Measurements from ENCODE around the gene ZC3H10.

The ZC3H10 gene

GRCh38 chr12:56104109-56104814, 13.8 kb upstream of the ZC3H10 start, which contains the start of gene PA2G4:
TSS of gene PA2G4 (plus strand) at chr12:56104559. CDS start at chr12:56104738, 179 bp downstream.
- Histone ChIP-seq H3K79me2 (ENCODE audit: low read length) (peaks cover 42% of the 10 kb centered on the region), H3K4me3 (ENCODE audit: low read length) (peak within 1 kb of the TSS; percentile 78), H2AFZ (ENCODE audit: low read length) (peak within 1 kb of the TSS; percentile 80), H3K9ac (ENCODE audit: low read length) (peak within 1 kb of the TSS; percentile 83), H3K4me1 (ENCODE audit: low read length) (peaks cover 7% of the 10 kb centered on the region), H3K4me2 (ENCODE audit: low read depth, low read length) (peak within 1 kb of the TSS; percentile 89), H3K27me3 (replicated peaks; ENCODE audit: insufficient read depth, low read length) (no peaks in the 10 kb centered on the region), H3K36me3 (replicated peaks; ENCODE audit: insufficient read depth, low read length) (peaks cover 15% of the 10 kb centered on the region), H4K20me1 (ENCODE audit: insufficient read depth, low read length) (peaks cover 6% of the 10 kb centered on the region; the same call in 1 of the 2 replicates), H3K9me2 (replicated peaks; ENCODE audit: insufficient read depth, low read length) (no peaks in the 10 kb centered on the region), H3F3A (ENCODE audit: insufficient read depth, low read length) (0 out of 2 replicates have a peak, but pooled peaks cover 5% of the 10 kb centered on the region), H3K9me3 (replicated peaks; ENCODE audit: insufficient read depth, low read length) (no peaks in the 10 kb centered on the region), H3K27ac (ENCODE audit: low read length) (peak within 1 kb of the TSS; percentile 38; the same call in 1 of the 2 replicates)
- TF ChIP-seq EZH2 (optimal IDR thresholded peaks at IDR 0.05; ENCODE audit: low read depth, low read length) (no peak), CTCF (IDR thresholded peaks at IDR 0.05; ENCODE audit: low read length) (no peak), EZH2phosphoT487 (IDR thresholded peaks at IDR 0.05; ENCODE audit: low read length) (no peak)
- DNase-seq: peak; percentile 99

GRCh38 chr12:56104815-56105608, 13.1 kb upstream of the ZC3H10 start:
- H3K79me2 ChIP-seq (ENCODE audit: low read length): peaks cover 42% of the 10 kb centered on the region
- H2AFZ ChIP-seq (ENCODE audit: low read length): peak overlapping the region; percentile 31
- H4K20me1 ChIP-seq (ENCODE audit: insufficient read depth, low read length): peaks cover 6% of the 10 kb centered on the region; the same call in 1 of the 2 replicates
- no peaks in the 10 kb centered on the region for H3K27me3 ChIP-seq (replicated peaks; ENCODE audit: insufficient read depth, low read length)
- peaks cover 7% of the 10 kb centered on the region for H3K4me1 ChIP-seq (ENCODE audit: low read length)
- H3K9me2 ChIP-seq (replicated peaks; ENCODE audit: insufficient read depth, low read length): no peaks in the 10 kb centered on the region
- DNase-seq: peak; percentile 19
- H3K36me3 ChIP-seq (replicated peaks; ENCODE audit: insufficient read depth, low read length): peaks cover 18% of the 10 kb centered on the region
- peak overlapping the region; percentile 38; the same call in 1 of the 2 replicates for H3K27ac ChIP-seq (ENCODE audit: low read length)
- H3K4me2 ChIP-seq (ENCODE audit: low read depth, low read length): peak overlapping the region; percentile 89
- H3K9me3 ChIP-seq (replicated peaks; ENCODE audit: insufficient read depth, low read length): no peaks in the 10 kb centered on the region
- H3F3A ChIP-seq (ENCODE audit: insufficient read depth, low read length): peaks cover 5% of the 10 kb centered on the region; the same call in 1 of the 2 replicates
- H3K9ac ChIP-seq (ENCODE audit: low read length): peak overlapping the region; percentile 83
- peak overlapping the region; percentile 78 for H3K4me3 ChIP-seq (ENCODE audit: low read length)
- TF ChIP-seq EZH2phosphoT487 (IDR thresholded peaks at IDR 0.05; ENCODE audit: low read length) (no peak), CTCF (IDR thresholded peaks at IDR 0.05; ENCODE audit: low read length) (0 out of 2 replicates have a peak, but pooled peaks have one; percentile 10)

- Histone ChIP-seq H3K4me3 (ENCODE audit: low read length) (peak overlapping the region; percentile 78), H3K79me2 (ENCODE audit: low read length) (peaks cover 42% of the 10 kb centered on the region), H4K20me1 (ENCODE audit: insufficient read depth, low read length) (peaks cover 6% of the 10 kb centered on the region; the same call in 1 of the 2 replicates), H3K36me3 (replicated peaks; ENCODE audit: insufficient read depth, low read length) (peaks cover 20% of the 10 kb centered on the region), H3K4me2 (ENCODE audit: low read depth, low read length) (peak overlapping the region; percentile 89), H3K9me2 (replicated peaks; ENCODE audit: insufficient read depth, low read length) (no peaks in the 10 kb centered on the region), H3K27ac (ENCODE audit: low read length) (peak overlapping the region; percentile 38; the same call in 1 of the 2 replicates), H3K9me3 (replicated peaks; ENCODE audit: insufficient read depth, low read length) (no peaks in the 10 kb centered on the region), H3K4me1 (ENCODE audit: low read length) (peaks cover 7% of the 10 kb centered on the region), H3F3A (ENCODE audit: insufficient read depth, low read length) (peaks cover 5% of the 10 kb centered on the region; the same call in 1 of the 2 replicates), H3K27me3 (replicated peaks; ENCODE audit: insufficient read depth, low read length) (no peaks in the 10 kb centered on the region), H2AFZ (ENCODE audit: low read length) (no peak overlapping the region), H3K9ac (ENCODE audit: low read length) (peak overlapping the region; percentile 83)
- TF ChIP-seq EZH2 (optimal IDR thresholded peaks at IDR 0.05; ENCODE audit: low read depth, low read length) (no peak), EZH2phosphoT487 (IDR thresholded peaks at IDR 0.05; ENCODE audit: low read length) (no peak), CTCF (IDR thresholded peaks at IDR 0.05; ENCODE audit: low read length) (no peak)
- no peak for DNase-seq
Measured at GRCh38 chr12:56105609-56105902, 12.5 kb upstream of the ZC3H10 start.
